Measurements from ENCODE around the gene TBC1D22A.

TBC1D22A gene

GRCh38 chr22:47142427-47143046 lies 380.1 kb downstream of the TBC1D22A start:
- DNase-seq (ENCODE audit: low spot score) = no peak

- DNase-seq (ENCODE audit: low spot score) = no peak
Measured at GRCh38 chr22:47143249-47143938, 380.9 kb downstream of the TBC1D22A start.

GRCh38 chr22:47144076-47144765 lies 381.8 kb downstream of the TBC1D22A start:
- no peak for DNase-seq (ENCODE audit: low spot score)

GRCh38 chr22:47144791-47145425 lies 382.5 kb downstream of the TBC1D22A start:
- no peak for DNase-seq (ENCODE audit: low spot score)

GRCh38 chr22:47145883-47146282 lies 383.4 kb downstream of the TBC1D22A start:
- no peak for DNase-seq (ENCODE audit: low spot score)

GRCh38 chr22:47146391-47146790 lies 383.9 kb downstream of the TBC1D22A start:
- DNase-seq (ENCODE audit: low spot score) = no peak

GRCh38 chr22:47146941-47147340 lies 384.5 kb downstream of the TBC1D22A start:
- DNase-seq (ENCODE audit: low spot score) = no peak

GRCh38 chr22:47147572-47147971 lies 385.1 kb downstream of the TBC1D22A start:
- no peak for DNase-seq (ENCODE audit: low spot score)

- no peak for DNase-seq (ENCODE audit: low spot score)
Measured at GRCh38 chr22:47148510-47148909, 386.1 kb downstream of the TBC1D22A start.

- no peak for DNase-seq (ENCODE audit: low spot score)
Measured at GRCh38 chr22:47148956-47149728, 386.7 kb downstream of the TBC1D22A start.

- no peak for DNase-seq (ENCODE audit: low spot score)
Measured at GRCh38 chr22:47149976-47150375, 387.5 kb downstream of the TBC1D22A start.

- no peak for DNase-seq (ENCODE audit: low spot score)
Measured at GRCh38 chr22:47150426-47150825, 388.0 kb downstream of the TBC1D22A start.

GRCh38 chr22:47151064-47151463 lies 388.6 kb downstream of the TBC1D22A start:
- no peak for DNase-seq (ENCODE audit: low spot score)

- DNase-seq (ENCODE audit: low spot score) = no peak
Measured at GRCh38 chr22:47151490-47151889, 389.0 kb downstream of the TBC1D22A start.

GRCh38 chr22:47152236-47152635 lies 389.8 kb downstream of the TBC1D22A start:
- DNase-seq (ENCODE audit: low spot score) = no peak

- no peak for DNase-seq (ENCODE audit: low spot score)
Measured at GRCh38 chr22:47152938-47153337, 390.5 kb downstream of the TBC1D22A start.

- no peak for DNase-seq (ENCODE audit: low spot score)
Measured at GRCh38 chr22:47153854-47154525, 391.5 kb downstream of the TBC1D22A start.

- DNase-seq (ENCODE audit: low spot score) = no peak
Measured at GRCh38 chr22:47154621-47155081, 392.2 kb downstream of the TBC1D22A start.

- no peak for DNase-seq (ENCODE audit: low spot score)
Measured at GRCh38 chr22:47155131-47155885, 392.9 kb downstream of the TBC1D22A start.

- no peak for DNase-seq (ENCODE audit: low spot score)
Measured at GRCh38 chr22:47155912-47156311, 393.5 kb downstream of the TBC1D22A start.

Measured in activated CD4-positive, alpha-beta T cell treated with anti-CD3 and anti-CD28 coated beads, Interleukin-2, Interleukin-4, amounts not matched to agents 100 ng/mL and 50 ng/mL, durations not matched to agents 16 hours and 8 hours (primary cell).